Endothelial cell of umbilical vein (primary cell): ENCODE results near the gene ZNF124. TPM values are rescaled to one million over a fixed set of nuclear protein-coding genes. Genes with fewer than 3 reads are reported as not detected.

Experiments used
- BruUV-seq: library from RNA; stranded (reverse); fragments of 400-500 nt; replicated peaks from 2 replicates; lab custom pipeline; 2021; lab: Mats Ljungman, UMichigan
- CTCF ChIA-PET: fragments of 300-600, 350-600 bp; sonication (Branson Sonifier 250); formaldehyde crosslinking; loops from one replicate; lab custom pipeline; 2021; ENCODE audit warnings: antibody characterized with exemption, inconsistent platforms; lab: Charles Lee
- POLR2A ChIA-PET: fragments of 300-600, 350-600 bp; sonication (Branson Sonifier 250); formaldehyde crosslinking; loops from one replicate; lab custom pipeline; 2021; ENCODE audit warnings: antibody characterized with exemption, inconsistent platforms; lab: Charles Lee
- DNase-seq: peaks from one replicate; pipeline ENCODE4 v3.0.0-alpha.2; 2011; ENCODE audit warnings: low read depth, low spot score
- FAIRE-seq: peaks from 2 replicates; lab custom pipeline; 2011; peaks lifted over from hg19 to GRCh38; lab: Jason Lieb, UNC
- H2AFZ ChIP-seq: 2 replicates; pipeline ENCODE4 v1.6.0; 2012; ENCODE audit warnings: low read depth, low read length, control low read depth, inconsistent platforms
- H3K27ac ChIP-seq: 2 replicates; pipeline ENCODE4 v1.5.1; 2011; ENCODE audit warnings: low read depth, mild to moderate bottlenecking, control low read depth, low read length, moderate library complexity; ENCODE audit not compliant: insufficient read depth
- H3K27me3 ChIP-seq, 2 experiments: 2 replicates each; pipeline versions ENCODE4 v1.6.0 to v1.6.1; 2011; ENCODE audit warnings: low read length in 2 of 2, mixed read lengths in 1 of 2; ENCODE audit not compliant: control insufficient read depth in 2 of 2, insufficient read depth in 2 of 2
- H3K36me3 ChIP-seq, 2 experiments: 2 replicates in 1 of 2; 3 replicates in 1 of 2; pipeline ENCODE4 v1.5.1; 2011; ENCODE audit warnings: low read length in 2 of 2, mild to moderate bottlenecking in 1 of 2, moderate library complexity in 1 of 2; ENCODE audit not compliant: control insufficient read depth in 2 of 2, insufficient read depth in 2 of 2; ENCODE audit errors: extremely low read depth in 1 of 2
- H3K4me1 ChIP-seq: 3 replicates; pipeline ENCODE4 v1.5.1; 2011; ENCODE audit warnings: mild to moderate bottlenecking, low read length; ENCODE audit not compliant: control insufficient read depth, insufficient read depth; ENCODE audit errors: extremely low read depth
- H3K4me2 ChIP-seq: 2 replicates; pipeline ENCODE4 v1.6.1; 2011; ENCODE audit warnings: low read length, control low read depth, mixed read lengths; ENCODE audit not compliant: insufficient read depth
- H3K4me3 ChIP-seq, 3 experiments: fragments of 200-600 bp in 1 of 3; sonication (generic), shearing (Covaris generic) in 1 of 3; replicated peaks in 1 of 3; 2 replicates each; pipeline ENCODE4 v1.5.1; 2011 to 2016; ENCODE audit warnings: control low read depth in 3 of 3, low read length in 3 of 3, mild to moderate bottlenecking in 2 of 3, inconsistent platforms in 1 of 3, low read depth in 1 of 3, moderate library complexity in 1 of 3; ENCODE audit not compliant: insufficient read depth in 1 of 3
- H3K79me2 ChIP-seq: 2 replicates; pipeline ENCODE4 v1.6.0; 2012; ENCODE audit warnings: low read length, inconsistent platforms; ENCODE audit not compliant: control insufficient read depth, insufficient read depth
- H3K9ac ChIP-seq: replicated peaks from 2 replicates; pipeline ENCODE3; 2011; ENCODE audit warnings: low read length, control low read depth; ENCODE audit not compliant: insufficient read depth; ENCODE audit errors: extremely low read depth
- H3K9me1 ChIP-seq: replicated peaks from 3 replicates; pipeline ENCODE4 v1.6.0; 2011; ENCODE audit warnings: mild to moderate bottlenecking, low read length; ENCODE audit not compliant: control insufficient read depth, insufficient read depth; ENCODE audit errors: extremely low read depth
- H3K9me3 ChIP-seq: replicated peaks from 2 replicates; pipeline ENCODE4 v1.5.1; 2012; ENCODE audit warnings: low read length, inconsistent platforms; ENCODE audit not compliant: control insufficient read depth, insufficient read depth
- H4K20me1 ChIP-seq: replicated peaks from 2 replicates; pipeline ENCODE3; 2011; ENCODE audit warnings: mild to moderate bottlenecking, low read length; ENCODE audit not compliant: control insufficient read depth, insufficient read depth; ENCODE audit errors: extremely low read depth
- EZH2 ChIP-seq: IDR thresholded peaks from 2 replicates; pipeline ENCODE4 v1.6.1; 2012; ENCODE audit warnings: borderline replicate concordance, low read depth, mild to moderate bottlenecking, moderate library complexity, low read length, inconsistent platforms; ENCODE audit not compliant: severe bottlenecking
- FOS ChIP-seq: IDR thresholded peaks from 2 replicates; pipeline ENCODE4 v1.6.1; 2011; ENCODE audit warnings: mild to moderate bottlenecking, low read length, moderate library complexity, borderline replicate concordance; ENCODE audit not compliant: insufficient read depth
- GATA2 ChIP-seq: IDR thresholded peaks from 2 replicates; pipeline ENCODE4 v1.7.0; 2011; ENCODE audit warnings: low read depth, mild to moderate bottlenecking, moderate library complexity, mixed read lengths, low read length; ENCODE audit not compliant: insufficient read length, insufficient read depth
- JUN ChIP-seq: IDR thresholded peaks from 2 replicates; pipeline ENCODE4 v1.6.1; 2011; ENCODE audit warnings: borderline replicate concordance, low read depth; ENCODE audit not compliant: insufficient read length, insufficient read depth
- MYC ChIP-seq: IDR thresholded peaks from one replicate; pipeline ENCODE4 v1.6.1; 2011; ENCODE audit warnings: mild to moderate bottlenecking, low read depth, low read length
- POLR2A ChIP-seq: IDR thresholded peaks from 2 replicates; pipeline ENCODE4 v1.6.1; 2012; ENCODE audit warnings: low read depth, mild to moderate bottlenecking, control low read depth, low read length
- POLR2AphosphoS5 ChIP-seq: IDR thresholded peaks from 2 replicates; pipeline ENCODE4 v1.6.1; 2012; ENCODE audit warnings: low read depth, mild to moderate bottlenecking, control low read depth, low read length, moderate library complexity; ENCODE audit not compliant: insufficient read depth
- dilution Hi-C: fragments of 300-500 bp; cut with MboI; formaldehyde crosslinking; loops from one replicate; pipeline ENCODE4 v1.15.0; 2019; ENCODE audit warnings: low sequenced_read_pairs; ENCODE audit not compliant: extremely low pct_ligation_motif_present
- intact Hi-C: fragments of 100-400 bp; cut with micrococcal nuclease; formaldehyde crosslinking; loops from one replicate; pipeline ENCODE4 v1.10.0; 2022
- polyA plus RNA-seq, 4 experiments: library from polyadenylated mRNA; depleted of rRNA in 3 of 4; stranded (reverse) in 3 of 4; unstranded in 1 of 4; fragments of >200 nt; gene quantifications; 2 replicates each; pipeline versions ENCODE4 v1.2.1 to v1.2.3, GENCODE V29; 2011 to 2012; ENCODE audit warnings: missing spikeins in 1 of 4
- total RNA-seq: library from RNA; stranded (reverse); gene quantifications from 2 replicates; pipeline ENCODE4 v1.2.3, GENCODE V29; 2021
- TF ChIP-seq, protein P1 (sequence below): IDR thresholded peaks from 2 replicates; pipeline ENCODE4 v1.6.1; 2011; ENCODE audit not compliant: insufficient read depth, insufficient read length
- TF ChIP-seq, protein P2 (sequence below), 2 donors: IDR thresholded peaks; 1 replicate in 1 of 2; 2 replicates in 1 of 2; pipeline ENCODE4 v1.5.1; 2011; ENCODE audit warnings: low read length in 2 of 2, mild to moderate bottlenecking in 2 of 2, moderate library complexity in 2 of 2, control low read depth in 1 of 2, inconsistent platforms in 1 of 2, low read depth in 1 of 2; ENCODE audit not compliant: insufficient read depth in 1 of 2; ENCODE audit errors: extremely low read depth in 1 of 2

The ZNF124 gene
- total and polyA plus RNA-seq, 2 donors (not counting 3 experiments of a cell fraction or from before 2014, with no cell fraction given), result 3.5 to 25.6 TPM

DNA sequence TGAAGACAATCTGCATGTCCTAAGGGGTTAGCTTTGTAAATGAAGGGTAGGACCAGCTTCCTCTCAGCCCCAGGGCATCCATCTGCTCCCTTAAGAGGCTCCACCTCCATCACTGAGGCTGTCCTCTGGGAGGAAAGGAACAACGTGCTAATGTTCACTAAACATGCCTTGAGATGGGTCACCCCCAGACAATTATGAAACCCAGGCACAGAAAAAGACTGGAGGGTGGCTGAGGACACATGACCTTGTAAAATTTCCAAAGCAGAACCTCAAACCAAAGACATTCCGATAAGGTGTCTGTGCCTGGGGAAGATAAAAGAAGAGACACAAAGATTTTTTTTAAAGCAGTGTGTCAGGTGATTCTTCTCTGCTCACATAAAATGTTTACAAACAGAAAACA is 37.6 kb upstream of the ZNF124 start:
- H3K9ac ChIP-seq, result peak overlapping the region; percentile 93
- no peak for TF ChIP-seq GATA2
- TF ChIP-seq MYC, result no peak
- no peak for TF ChIP-seq EZH2
- TF ChIP-seq POLR2A, result no peak
- TF ChIP-seq POLR2AphosphoS5, result no peak
- no peaks in the 10 kb centered on the region for H3K9me1 ChIP-seq
- H3K79me2 ChIP-seq, result peaks cover 52% of the 10 kb centered on the region
- H3K4me3 ChIP-seq, result peak overlapping the region in 2 of 3 experiments; percentile 72 to 81
- DNase-seq (no peak), FAIRE-seq (no peak)
- H3K9me3 ChIP-seq, result no peaks in the 10 kb centered on the region
- intact Hi-C loops, result no loop called here
- no peak overlapping the region for H2AFZ ChIP-seq
- dilution Hi-C loops, result no loop called here
- ChIA-PET CTCF (no interaction called here), POLR2A (interaction anchor here (0.6 kb wide), 1 partner anchor 159 kb away, joined by 3 read pairs; no protein-coding TSS in a partner anchor)
- BruUV-seq, result TSS peak; percentile 39
- peak overlapping the region; percentile 90 for H3K4me2 ChIP-seq
- H3K4me1 ChIP-seq, result peaks cover 12% of the 10 kb centered on the region
- no peaks in the 10 kb centered on the region for H4K20me1 ChIP-seq
- H3K36me3 ChIP-seq, result peaks cover 0 to 4% of the 10 kb centered on the region in 2 experiments
- H3K27me3 ChIP-seq, result peaks cover 0 to 13% of the 10 kb centered on the region in 2 experiments
- peak overlapping the region; percentile 92 for H3K27ac ChIP-seq

DNA sequence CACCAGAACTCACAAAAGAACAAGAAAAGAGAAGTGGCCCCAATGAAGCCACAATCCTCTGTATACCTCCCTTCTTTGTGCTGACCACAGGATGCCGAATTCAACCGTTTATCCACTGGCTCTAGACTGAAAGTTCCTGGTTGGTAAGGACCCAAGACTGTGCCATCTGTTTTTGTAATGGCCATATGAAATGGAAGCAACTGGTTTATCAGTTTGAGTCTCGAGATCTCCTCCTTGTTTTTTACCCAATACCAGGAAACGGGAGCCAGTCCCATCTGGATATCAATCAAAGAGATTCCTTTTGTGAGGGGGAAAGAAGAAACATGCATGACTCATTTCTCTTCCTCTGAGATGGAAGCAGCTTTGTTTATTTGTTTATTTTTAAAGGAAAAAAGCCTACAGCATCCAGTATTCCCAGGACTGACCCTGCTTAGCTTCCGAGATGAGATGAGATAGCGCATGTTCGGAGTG is 32.4 kb upstream of the ZNF124 start:
- no TSS peak for BruUV-seq
- ChIA-PET POLR2A (no interaction called here), CTCF (no interaction called here)
- peaks cover 8% of the 10 kb centered on the region for H3K4me1 ChIP-seq
- H3K4me3 ChIP-seq, result no peak overlapping the region
- intact Hi-C loops, result no loop called here
- H3K9me3 ChIP-seq, result no peaks in the 10 kb centered on the region
- TF ChIP-seq, protein P1, sequence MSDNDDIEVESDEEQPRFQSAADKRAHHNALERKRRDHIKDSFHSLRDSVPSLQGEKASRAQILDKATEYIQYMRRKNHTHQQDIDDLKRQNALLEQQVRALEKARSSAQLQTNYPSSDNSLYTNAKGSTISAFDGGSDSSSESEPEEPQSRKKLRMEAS, result no peak
- peak; percentile 11 for TF ChIP-seq FOS
- TF ChIP-seq POLR2A, result no peak
- TF ChIP-seq, protein P2, sequence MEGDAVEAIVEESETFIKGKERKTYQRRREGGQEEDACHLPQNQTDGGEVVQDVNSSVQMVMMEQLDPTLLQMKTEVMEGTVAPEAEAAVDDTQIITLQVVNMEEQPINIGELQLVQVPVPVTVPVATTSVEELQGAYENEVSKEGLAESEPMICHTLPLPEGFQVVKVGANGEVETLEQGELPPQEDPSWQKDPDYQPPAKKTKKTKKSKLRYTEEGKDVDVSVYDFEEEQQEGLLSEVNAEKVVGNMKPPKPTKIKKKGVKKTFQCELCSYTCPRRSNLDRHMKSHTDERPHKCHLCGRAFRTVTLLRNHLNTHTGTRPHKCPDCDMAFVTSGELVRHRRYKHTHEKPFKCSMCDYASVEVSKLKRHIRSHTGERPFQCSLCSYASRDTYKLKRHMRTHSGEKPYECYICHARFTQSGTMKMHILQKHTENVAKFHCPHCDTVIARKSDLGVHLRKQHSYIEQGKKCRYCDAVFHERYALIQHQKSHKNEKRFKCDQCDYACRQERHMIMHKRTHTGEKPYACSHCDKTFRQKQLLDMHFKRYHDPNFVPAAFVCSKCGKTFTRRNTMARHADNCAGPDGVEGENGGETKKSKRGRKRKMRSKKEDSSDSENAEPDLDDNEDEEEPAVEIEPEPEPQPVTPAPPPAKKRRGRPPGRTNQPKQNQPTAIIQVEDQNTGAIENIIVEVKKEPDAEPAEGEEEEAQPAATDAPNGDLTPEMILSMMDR (IDR thresholded peaks at IDR 0.05; ENCODE audit: extremely low read depth in 1 of 2, insufficient read depth in 1 of 2, low read depth in 1 of 2, low read length in 2 of 2), result no peak
- peak; percentile 58 for TF ChIP-seq JUN
- TF ChIP-seq MYC, result no peak
- peak; percentile 10 for TF ChIP-seq GATA2
- no peak for TF ChIP-seq EZH2
- no peak for TF ChIP-seq POLR2AphosphoS5
- H3K79me2 ChIP-seq, result peaks cover 80% of the 10 kb centered on the region
- dilution Hi-C loops, result no loop called here
- no peaks in the 10 kb centered on the region for H3K27me3 ChIP-seq
- DNase-seq (peak; percentile 35), FAIRE-seq (peak; percentile 67)
- H3K36me3 ChIP-seq, result peaks cover 7 to 10% of the 10 kb centered on the region in 2 experiments
- no peaks in the 10 kb centered on the region for H4K20me1 ChIP-seq
- H3K9ac ChIP-seq, result no peak overlapping the region
- H3K27ac ChIP-seq, result peak overlapping the region; percentile 25
- no peak overlapping the region for H2AFZ ChIP-seq
- H3K4me2 ChIP-seq, result no peak overlapping the region
- H3K9me1 ChIP-seq, result no peaks in the 10 kb centered on the region
